Mesodermal cell (in vitro differentiated cells): ENCODE measurements around the gene PSMG2.

Experiments used
- H3K27ac ChIP-seq: 2 replicates; pipeline ENCODE4 v1.7.0; 2013; ENCODE audit warnings: mild to moderate bottlenecking, low read depth, low read length, moderate library complexity; ENCODE audit not compliant: severe bottlenecking
- H3K36me3 ChIP-seq: 2 replicates; pipeline ENCODE4 v1.7.1; 2013; ENCODE audit warnings: mild to moderate bottlenecking, low read length, moderate library complexity; ENCODE audit not compliant: control insufficient read depth, insufficient read depth
- H3K4me1 ChIP-seq: one replicate; pipeline ENCODE4 v1.7.1; 2013; ENCODE audit warnings: mild to moderate bottlenecking, low read length; ENCODE audit not compliant: insufficient read depth, control insufficient read depth, poor library complexity, severe bottlenecking
- H3K4me3 ChIP-seq: 2 replicates; pipeline ENCODE4 v1.7.0; 2013; ENCODE audit warnings: low read length, control low read depth, mild to moderate bottlenecking; ENCODE audit not compliant: insufficient read depth, poor library complexity, severe bottlenecking; ENCODE audit errors: extremely low read depth
- H3K9me3 ChIP-seq: 2 replicates; pipeline ENCODE4 v1.7.1; 2013; ENCODE audit warnings: mild to moderate bottlenecking, low read length, moderate library complexity; ENCODE audit not compliant: control insufficient read depth
- WGBS, 2 experiments: methylation state at CpG; one replicate each; pipeline ENCODE4 v1.1.5; 2013; ENCODE audit warnings: missing lambda C conversion rate in 2 of 2; ENCODE audit not compliant: insufficient coverage in 2 of 2; 5-methylcytosine and 5-hydroxymethylcytosine counted together

Gene PSMG2

DNA sequence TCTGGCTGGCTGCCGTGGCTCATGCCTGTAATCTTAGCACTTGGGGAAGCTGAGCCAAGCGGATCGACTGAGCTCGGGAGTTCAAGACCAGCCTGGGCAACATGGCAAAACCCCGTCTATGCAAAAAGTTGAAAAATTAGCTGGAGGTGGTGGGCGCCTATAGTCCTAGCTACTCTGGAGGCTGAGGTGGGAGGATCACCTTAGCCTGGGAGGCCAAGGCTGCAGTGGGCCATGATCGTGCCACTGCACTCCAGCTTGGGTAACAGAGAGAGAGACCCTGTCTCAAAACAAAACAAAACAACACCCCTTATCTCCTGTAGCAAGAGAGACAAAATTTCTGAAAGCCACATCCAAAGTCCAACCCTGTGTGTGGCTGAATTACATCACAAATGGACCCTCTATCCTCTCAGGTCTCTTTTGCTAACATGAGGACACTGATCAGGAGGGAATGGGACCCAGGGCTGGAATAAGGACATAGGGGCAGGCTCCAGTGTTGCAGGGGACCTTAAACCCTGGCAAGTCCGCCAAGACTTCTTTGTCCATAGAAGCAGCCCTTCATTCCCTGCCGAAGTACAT is 64.8 kb downstream of the PSMG2 start:
- WGBS, 2 experiments, result 87% methylated on average over 5 to 7 of the region's 9 CpGs
- H3K4me3 ChIP-seq, result no peak overlapping the region
- H3K4me1 ChIP-seq, result peaks cover 5% of the 10 kb centered on the region
- H3K27ac ChIP-seq, result no peak overlapping the region
- H3K36me3 ChIP-seq, result no peaks in the 10 kb centered on the region
- no peaks in the 10 kb centered on the region for H3K9me3 ChIP-seq

DNA sequence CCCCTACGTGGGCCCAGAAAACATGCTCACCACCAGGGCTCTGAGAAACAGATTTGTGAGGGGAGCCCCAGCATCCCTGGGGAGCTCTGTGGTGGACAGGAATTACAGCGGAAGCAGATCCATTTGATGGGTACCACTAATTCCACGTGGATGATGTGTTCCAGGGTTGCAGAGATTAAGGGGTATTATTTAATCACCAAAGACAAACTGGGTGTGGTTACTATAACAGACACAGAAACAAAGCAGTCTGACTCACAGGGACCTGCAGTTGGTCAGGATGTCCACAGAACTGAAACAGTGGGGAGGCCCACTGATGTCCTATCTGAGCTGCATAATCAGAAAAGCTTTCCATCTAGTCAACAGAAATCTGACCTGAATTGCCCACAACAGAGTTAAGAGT is 65.8 kb downstream of the PSMG2 start:
- Histone ChIP-seq H3K27ac (no peak overlapping the region), H3K4me1 (peaks cover 5% of the 10 kb centered on the region), H3K4me3 (no peak overlapping the region), H3K9me3 (no peaks in the 10 kb centered on the region), H3K36me3 (no peaks in the 10 kb centered on the region)
- WGBS, 2 experiments, result 100% methylated on average over 1 of the region's 3 CpGs; no CpG with 5 or more reads in 1 of the 2 experiments

DNA sequence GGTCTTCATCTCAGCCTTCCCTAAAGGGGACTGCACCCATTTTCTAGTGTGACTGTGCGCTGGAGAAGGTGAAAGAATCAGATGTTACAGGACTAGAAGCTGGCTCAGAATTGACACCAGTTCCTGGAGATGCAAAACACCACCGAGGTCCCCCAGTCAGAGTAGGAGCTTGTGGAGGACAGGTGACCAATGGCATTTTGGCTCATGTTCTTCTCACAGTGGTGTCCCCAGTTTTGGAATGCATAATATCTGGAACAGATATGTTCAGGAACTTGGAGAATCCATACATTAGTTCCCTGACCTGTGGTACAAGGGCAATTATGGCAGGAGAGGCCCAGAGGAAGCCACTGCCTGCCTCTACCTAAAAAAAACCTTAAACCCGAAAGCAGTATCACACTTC is 66.3 kb downstream of the PSMG2 start:
- Histone ChIP-seq H3K4me3 (no peak overlapping the region), H3K27ac (no peak overlapping the region), H3K4me1 (peaks cover 5% of the 10 kb centered on the region), H3K9me3 (no peaks in the 10 kb centered on the region), H3K36me3 (no peaks in the 10 kb centered on the region)
- WGBS, 2 experiments, result 100% methylated on average over 2 to 3 of the region's 3 CpGs

DNA sequence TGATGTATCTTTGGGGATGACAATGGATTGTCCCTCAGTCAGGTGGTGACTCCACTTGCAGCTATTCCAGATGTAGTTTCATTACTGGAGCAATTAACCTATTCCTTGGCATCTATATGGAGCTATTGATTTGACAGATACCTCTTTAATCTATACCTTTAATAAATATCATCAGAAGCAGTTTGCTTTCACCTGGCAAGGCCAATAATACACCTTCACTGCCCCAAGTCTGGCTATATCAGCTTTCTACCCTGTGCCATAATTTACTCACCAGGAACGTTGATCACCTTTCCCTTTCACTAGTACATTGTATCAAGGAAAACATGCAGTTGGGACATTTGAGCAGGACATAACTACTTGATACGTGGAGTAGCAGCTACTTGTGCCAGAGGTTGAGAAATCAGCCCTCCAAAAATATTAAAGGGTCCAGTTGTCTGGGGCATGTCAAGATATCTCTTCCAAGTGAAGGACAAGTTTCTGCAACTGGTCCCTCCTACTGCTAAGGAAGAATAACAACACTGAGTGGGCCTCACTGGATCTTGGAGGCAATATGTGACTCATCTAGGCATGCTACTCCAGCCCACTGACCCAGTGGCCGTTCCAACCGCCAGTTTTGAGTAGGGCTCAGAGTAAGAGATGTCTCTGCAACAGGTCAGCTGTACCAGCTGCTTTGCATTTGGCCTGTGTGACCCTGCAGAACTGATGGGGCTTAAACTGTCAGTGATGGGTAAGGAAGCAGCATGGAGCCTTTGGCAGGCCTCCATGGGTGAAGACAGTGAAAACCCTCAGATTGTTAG is 67.0 kb downstream of the PSMG2 start:
- H3K36me3 ChIP-seq, result no peaks in the 10 kb centered on the region
- no peak overlapping the region for H3K27ac ChIP-seq
- no peaks in the 10 kb centered on the region for H3K9me3 ChIP-seq
- H3K4me3 ChIP-seq, result no peak overlapping the region
- H3K4me1 ChIP-seq, result peaks cover 5% of the 10 kb centered on the region
- 55 to 82% methylated on average over 2 to 4 of the region's 4 CpGs for WGBS, 2 experiments

DNA sequence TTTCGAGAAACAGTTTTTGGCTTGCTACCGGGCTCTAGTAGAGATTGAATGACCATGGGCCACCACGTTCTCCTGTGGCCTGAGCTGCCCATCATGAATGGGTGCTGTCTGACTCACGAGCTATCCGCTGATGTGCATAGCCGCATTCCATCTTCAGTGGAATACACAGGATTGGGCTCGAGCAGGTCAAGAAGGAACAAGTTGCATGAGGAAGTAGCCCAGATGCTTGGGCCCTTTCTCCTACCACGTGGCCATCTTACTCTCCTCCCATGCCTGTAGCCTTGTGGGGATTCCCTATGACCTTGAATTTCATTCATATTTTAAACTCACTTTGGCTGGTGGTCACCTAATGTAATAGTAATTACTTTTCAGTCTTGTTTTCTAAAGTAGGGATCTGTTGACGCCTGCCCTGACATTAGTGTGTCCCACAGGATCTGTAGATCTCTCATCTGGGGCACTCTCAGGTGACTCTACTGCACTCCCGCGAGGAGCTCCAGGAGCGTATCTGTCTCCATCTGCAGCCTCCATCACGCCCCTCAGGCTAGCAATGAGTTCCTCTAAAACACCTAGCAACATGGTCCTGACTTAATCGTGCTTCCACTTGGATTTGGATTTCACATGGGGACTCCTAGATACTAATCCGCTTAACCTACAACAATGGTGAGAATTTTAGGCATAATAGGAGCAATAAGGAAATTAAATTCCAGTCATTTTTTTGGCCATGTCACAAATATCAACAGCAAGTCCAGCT is 67.8 kb downstream of the PSMG2 start:
- no peak overlapping the region for H3K4me3 ChIP-seq
- no peak overlapping the region for H3K27ac ChIP-seq
- peaks cover 5% of the 10 kb centered on the region for H3K4me1 ChIP-seq
- WGBS, 2 experiments, result 93 to 94% methylated on average over 12 to 13 of the region's 15 CpGs
- H3K9me3 ChIP-seq, result no peaks in the 10 kb centered on the region
- no peaks in the 10 kb centered on the region for H3K36me3 ChIP-seq

DNA sequence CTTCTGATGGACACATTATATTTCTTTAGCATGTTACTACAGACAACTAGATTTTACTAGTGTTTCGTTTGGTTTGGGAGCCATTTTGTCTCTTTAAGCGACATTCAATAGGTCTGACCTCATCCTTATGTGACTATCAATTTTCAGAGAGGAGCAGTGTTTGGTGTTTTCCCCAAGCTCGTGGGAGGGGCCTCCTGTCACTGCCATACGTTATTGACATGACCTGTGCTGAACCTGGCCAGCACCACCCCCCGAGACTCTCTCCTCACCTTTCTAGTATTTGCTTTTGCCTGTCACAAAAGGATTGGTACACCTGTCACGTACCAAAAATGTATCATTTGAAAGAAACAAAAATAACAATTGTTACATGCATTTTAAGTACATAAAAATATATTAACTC is 69.3 kb downstream of the PSMG2 start:
- no peaks in the 10 kb centered on the region for H3K36me3 ChIP-seq
- no peak overlapping the region for H3K4me3 ChIP-seq
- 87 to 100% methylated on average over 1 to 4 of the region's 6 CpGs for WGBS, 2 experiments
- H3K9me3 ChIP-seq, result no peaks in the 10 kb centered on the region
- no peak overlapping the region for H3K27ac ChIP-seq
- peaks cover under 1% of the 10 kb centered on the region for H3K4me1 ChIP-seq

DNA sequence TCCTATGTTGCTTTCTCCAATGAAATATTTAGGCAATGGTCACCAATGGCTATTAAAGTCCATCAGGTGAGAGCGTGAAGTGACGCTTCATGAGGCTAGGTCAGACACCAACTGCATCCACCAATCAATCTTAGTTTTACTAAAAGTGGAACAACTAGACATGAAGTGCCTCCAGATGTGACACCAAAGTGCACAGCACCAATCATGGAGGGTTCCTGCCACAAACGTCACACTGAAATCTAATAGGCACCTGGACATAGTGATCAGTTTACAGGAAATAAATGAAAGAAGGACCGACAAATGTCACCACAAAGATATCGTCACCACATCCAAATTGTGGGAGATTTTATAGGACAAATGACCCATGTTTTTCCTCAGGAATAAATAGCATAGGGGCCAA is 70.5 kb downstream of the PSMG2 start:
- H3K36me3 ChIP-seq, result no peaks in the 10 kb centered on the region
- H3K4me3 ChIP-seq, result no peak overlapping the region
- H3K9me3 ChIP-seq, result no peaks in the 10 kb centered on the region
- H3K27ac ChIP-seq, result no peak overlapping the region
- H3K4me1 ChIP-seq, result no peaks in the 10 kb centered on the region
- 92 to 100% methylated on average over 2 to 5 of the region's 5 CpGs for WGBS, 2 experiments

DNA sequence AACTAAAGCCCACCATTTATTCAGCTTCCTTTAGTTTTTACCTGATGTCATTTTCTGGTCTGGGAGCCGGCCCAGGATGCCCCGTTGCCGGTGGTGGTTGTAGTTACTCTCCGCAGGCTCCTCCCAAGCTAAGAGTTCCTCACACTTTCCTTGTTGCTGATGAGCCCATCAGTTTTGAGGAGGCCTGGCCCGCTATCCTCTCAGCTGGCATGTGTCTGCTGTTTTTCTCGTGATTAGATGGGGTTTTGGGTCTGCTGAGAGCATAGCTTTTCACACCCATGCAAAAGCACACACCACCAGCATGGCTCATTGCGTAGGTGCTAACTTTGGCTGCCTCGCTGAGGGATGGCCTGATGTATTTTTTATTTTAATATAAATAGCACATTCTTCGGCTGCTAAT is 72.1 kb downstream of the PSMG2 start:
- no peaks in the 10 kb centered on the region for H3K4me1 ChIP-seq
- 82 to 100% methylated on average over 3 to 5 of the region's 9 CpGs for WGBS, 2 experiments
- H3K9me3 ChIP-seq, result no peaks in the 10 kb centered on the region
- no peak overlapping the region for H3K27ac ChIP-seq
- H3K4me3 ChIP-seq, result no peak overlapping the region
- no peaks in the 10 kb centered on the region for H3K36me3 ChIP-seq
